ENCODE data around the gene ZNF436.
A peak's percentile ranks its signal among the peaks of the same experiment; 100 is the strongest.
"Not testable (repeated sequence)": the region's sequence is repeated elsewhere in the genome, so short reads cannot be mapped to it uniquely, and the experiment has no call there.

The ZNF436 gene

DNA sequence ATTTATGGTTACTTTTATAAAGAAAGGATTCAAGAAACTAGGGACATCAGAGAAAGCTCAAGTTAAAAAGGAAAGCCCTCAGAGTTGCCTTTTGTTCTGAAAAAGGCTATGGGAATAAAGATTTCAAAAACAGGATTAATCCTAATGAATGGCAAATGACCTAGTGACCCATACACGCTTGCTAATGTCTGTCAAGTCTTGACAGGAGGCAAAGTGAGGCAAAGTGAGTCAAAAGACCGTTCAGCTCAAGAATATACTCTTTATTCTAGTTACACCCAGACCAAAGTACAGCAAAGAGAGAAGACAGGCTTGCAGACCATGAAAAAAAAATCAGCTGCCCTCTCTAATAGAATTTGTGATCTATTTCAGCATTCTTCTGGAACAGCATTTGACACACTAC is 3.5 kb downstream of the ZNF436 start:
- no peak for DNase-seq

- DNase-seq: no peak
Observed at GRCh38 chr1:23362218-23362713, 7.4 kb downstream of the ZNF436 start.

DNA sequence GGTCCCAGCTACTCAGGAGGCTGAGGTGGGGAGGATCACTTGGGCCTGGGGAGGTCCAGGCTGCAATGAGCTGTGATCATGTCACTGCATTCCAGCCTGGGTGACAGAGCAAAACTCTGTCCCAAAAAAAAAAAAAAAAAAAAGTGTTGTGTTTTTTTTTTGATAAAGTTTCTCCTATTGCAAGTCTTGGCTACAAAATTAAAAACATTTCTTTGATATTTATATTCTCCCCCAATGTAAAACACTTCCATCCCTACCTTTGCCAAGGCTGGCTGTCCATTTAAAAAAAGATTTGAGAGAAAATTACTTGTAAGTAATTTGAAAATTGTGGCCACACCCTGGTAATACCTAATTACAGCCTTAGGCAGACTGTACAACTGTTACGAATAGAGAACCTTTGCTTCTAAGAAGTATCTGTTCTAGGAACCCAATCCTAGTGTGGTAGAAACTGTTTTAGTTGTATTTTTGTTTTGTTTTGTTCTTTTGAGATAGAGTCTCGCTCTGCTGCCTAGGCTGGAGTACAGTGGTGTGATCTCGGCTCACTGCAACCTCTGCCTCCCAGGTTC is 11.2 kb downstream of the ZNF436 start:
- DNase-seq: no peak

- DNase-seq: no peak
Observed at GRCh38 chr1:23357138-23357908, 12.3 kb downstream of the ZNF436 start.

GRCh38 chr1:23356471-23357137 is 13.0 kb downstream of the ZNF436 start:
- DNase-seq: no peak

GRCh38 chr1:23354245-23354644 is 15.4 kb downstream of the ZNF436 start:
- no peak for DNase-seq

DNA sequence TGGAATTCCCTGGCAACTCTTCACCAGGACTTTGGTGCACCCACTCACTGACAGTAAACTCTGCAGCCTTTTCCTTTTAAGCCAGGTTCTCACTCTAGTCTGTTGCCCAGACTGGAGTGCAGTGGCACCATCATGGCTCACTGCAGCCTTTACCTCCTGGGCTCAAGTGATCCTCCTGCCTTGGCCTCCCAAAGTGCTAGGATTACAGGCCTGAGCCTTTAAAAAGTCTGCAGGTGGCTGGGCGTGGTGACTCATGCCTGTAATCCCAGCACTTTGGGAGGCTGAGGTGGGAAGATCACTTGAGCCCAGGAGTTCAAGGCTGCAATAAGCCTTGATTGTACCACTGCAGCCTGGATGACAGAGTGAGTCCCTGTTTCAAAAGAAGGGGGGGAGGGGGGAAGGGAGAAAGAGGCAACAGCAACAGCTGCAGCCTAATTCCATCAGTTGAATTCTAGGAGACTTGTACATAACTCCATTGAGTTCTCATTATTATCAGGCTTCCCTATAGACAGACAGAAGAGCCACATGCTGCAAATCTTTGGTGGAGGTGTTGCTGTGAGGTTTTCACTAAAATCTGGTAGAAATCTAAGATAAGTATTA is 17.4 kb downstream of the ZNF436 start:
- no peak for DNase-seq

- no peak for DNase-seq
Observed at GRCh38 chr1:23345920-23346319, 23.7 kb downstream of the ZNF436 start.

GRCh38 chr1:23344987-23345472 is 24.6 kb downstream of the ZNF436 start:
- DNase-seq: peak in 1 of 2 experiments; percentile 44

DNA sequence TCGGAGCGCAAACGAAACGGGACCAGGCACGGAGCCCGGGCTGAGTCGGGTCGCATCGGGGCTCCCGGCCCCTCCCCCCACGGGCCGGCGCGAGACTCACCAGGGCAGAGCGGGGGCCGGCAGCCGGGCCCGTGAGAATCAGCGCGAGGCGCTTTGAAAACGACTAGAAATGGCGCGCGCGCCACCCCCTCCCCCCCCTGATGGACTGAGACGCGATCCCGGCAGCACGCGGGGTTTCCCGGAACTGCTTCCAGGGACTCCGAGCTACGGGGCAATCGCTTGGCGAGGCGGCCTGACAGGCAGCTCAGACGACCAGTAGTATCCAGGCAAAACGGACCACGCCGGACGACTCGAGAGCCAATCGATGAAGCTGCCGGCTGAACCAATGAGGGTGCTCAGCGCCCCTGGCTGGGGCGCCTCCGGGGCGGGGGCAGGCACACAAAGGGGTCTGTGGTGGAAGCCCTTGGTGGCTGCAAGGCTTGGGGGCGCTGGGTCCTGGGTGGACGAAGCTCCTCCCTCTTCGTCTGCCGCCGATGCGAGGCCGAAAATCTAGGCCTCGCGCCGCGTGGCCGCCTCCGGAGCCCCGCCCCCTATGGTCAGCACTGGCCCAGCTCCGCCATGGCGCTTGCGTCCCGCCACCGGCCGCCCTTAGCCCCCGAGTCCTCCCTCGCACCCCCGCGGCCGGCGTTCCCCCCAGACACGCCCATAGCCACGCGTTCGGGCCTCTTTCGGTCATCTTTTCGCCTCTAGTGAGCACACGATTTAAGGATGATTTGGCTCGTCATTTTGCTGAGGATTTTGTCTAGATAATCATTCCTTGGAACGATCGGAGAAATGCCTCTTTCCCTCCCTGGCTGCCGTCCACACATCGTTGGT is 25.3 kb downstream of the ZNF436 start, which contains the start of gene HNRNPR:
TSS of gene HNRNPR (minus strand) at position 174 of the 876 bp plus-strand sequence. CDS start 3,276 bp downstream, outside the sequence.
- DNase-seq: peak; percentile 100

- peak in 1 of 2 experiments; percentile 60 for DNase-seq
Observed at GRCh38 chr1:23343221-23344110, 26.2 kb downstream of the ZNF436 start.

GRCh38 chr1:23341931-23342692 is 27.5 kb downstream of the ZNF436 start:
- DNase-seq: no peak

GRCh38 chr1:23339632-23340031 is 30.0 kb downstream of the ZNF436 start:
- no peak for DNase-seq

DNA sequence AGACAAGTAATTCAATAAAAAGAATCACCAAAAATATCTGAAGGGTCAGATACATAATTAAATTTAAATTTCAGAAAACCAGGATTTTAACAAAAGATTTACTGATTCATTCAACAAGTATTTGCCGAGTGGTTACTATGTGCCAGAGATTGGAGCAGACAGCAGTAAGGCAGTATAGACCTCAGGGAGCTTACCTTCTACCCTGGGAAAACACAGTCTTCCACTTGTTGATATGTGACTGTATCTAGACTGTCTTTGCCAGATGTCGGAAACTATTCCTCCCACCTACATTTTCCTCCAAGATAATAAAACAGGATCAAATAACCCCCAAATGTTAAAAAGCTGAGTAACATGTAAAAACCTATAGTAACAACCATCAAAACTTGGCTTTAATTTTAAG is 31.8 kb downstream of the ZNF436 start:
- DNase-seq: no peak

GRCh38 chr1:23331713-23332112 is 37.9 kb downstream of the ZNF436 start:
- DNase-seq: no peak

GRCh38 chr1:23330846-23331245 is 38.8 kb downstream of the ZNF436 start:
- DNase-seq: no peak

DNA sequence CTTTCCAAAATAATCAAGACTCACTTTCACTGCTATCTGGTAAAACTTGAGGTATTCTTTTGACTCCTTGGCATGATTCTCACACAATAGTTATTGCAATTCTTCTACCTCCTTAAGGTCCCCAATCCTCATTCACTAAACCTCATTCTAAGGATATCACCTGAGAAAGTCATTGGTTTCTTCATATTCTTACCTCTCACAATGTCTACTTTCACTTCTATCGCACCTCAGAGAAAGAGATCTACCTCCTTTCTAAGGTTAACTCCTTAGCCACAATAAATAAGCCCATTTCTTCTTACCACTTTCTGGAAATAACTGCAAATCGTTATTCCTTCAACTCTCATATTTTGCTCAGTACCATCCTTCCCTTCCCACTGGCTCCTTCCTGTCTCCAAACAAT is 44.2 kb downstream of the ZNF436 start:
- DNase-seq: no peak

DNA sequence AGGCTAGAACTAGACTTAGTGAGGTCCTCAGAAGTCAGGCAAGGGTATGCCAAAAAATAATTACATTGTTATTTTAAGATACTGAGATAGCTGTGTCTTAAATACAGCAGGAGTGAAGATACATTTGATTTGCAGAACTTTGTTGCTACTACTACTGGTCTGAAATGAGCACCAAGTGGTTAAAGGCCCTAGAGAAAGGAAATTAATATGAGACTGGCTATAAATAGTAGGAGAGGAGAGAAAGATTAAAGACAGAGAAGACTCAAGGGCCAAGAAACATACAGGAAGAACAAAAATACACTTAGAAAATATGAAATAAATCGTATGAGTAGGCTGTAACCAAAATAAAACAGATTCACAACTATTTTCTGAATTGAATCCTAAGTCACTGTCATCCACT is 46.9 kb downstream of the ZNF436 start:
- DNase-seq: no peak

- not testable (repeated sequence) for DNase-seq
Observed at GRCh38 chr1:23310280-23310679, 59.4 kb downstream of the ZNF436 start.
